CD14-positive monocyte (primary cell): ENCODE measurements around the gene B4GALNT4. TPM values are rescaled to one million over a fixed set of nuclear protein-coding genes. Genes with fewer than 3 reads are reported as not detected.
A peak's percentile ranks its signal among the peaks of the same experiment; 100 is the strongest.

Source experiments
- DNase-seq, 3 donors: peaks; one replicate each; pipeline ENCODE4 v3.0.0-alpha.2; 2011 to 2022
- H2AFZ ChIP-seq: 2 replicates; pipeline ENCODE4 v1.6.0; 2012; ENCODE audit warnings: mild to moderate bottlenecking, low read depth, low read length, inconsistent platforms; ENCODE audit not compliant: insufficient read depth, poor library complexity, severe bottlenecking
- H3K27ac ChIP-seq, 2 donors: 1 replicate in 1 of 2; 2 replicates in 1 of 2; pipeline ENCODE4 v1.5.1; 2012 to 2013; ENCODE audit warnings: low read length in 2 of 2, control low read depth in 1 of 2, inconsistent platforms in 1 of 2, low read depth in 1 of 2, mild to moderate bottlenecking in 1 of 2
- H3K27me3 ChIP-seq, 2 donors: one replicate each; pipeline versions ENCODE4 v1.6.0 to v1.6.1; 2011 to 2013; ENCODE audit warnings: low read length in 2 of 2; ENCODE audit not compliant: control insufficient read depth in 2 of 2, insufficient read depth in 2 of 2
- H3K36me3 ChIP-seq, 2 donors: replicated peaks in 1 of 2; 1 replicate in 1 of 2; 2 replicates in 1 of 2; pipeline versions ENCODE4 v1.5.1 to v1.6.1; 2012 to 2013; ENCODE audit warnings: low read length in 2 of 2, control low read depth in 1 of 2, inconsistent platforms in 1 of 2, mild to moderate bottlenecking in 1 of 2; ENCODE audit not compliant: insufficient read depth in 2 of 2, control insufficient read depth in 1 of 2
- H3K4me1 ChIP-seq, 2 donors: 1 replicate in 1 of 2; 2 replicates in 1 of 2; pipeline versions ENCODE4 v1.5.1 to v1.6.1; 2012 to 2013; ENCODE audit warnings: low read length in 2 of 2, control low read depth in 1 of 2, inconsistent platforms in 1 of 2, mild to moderate bottlenecking in 1 of 2, moderate library complexity in 1 of 2; ENCODE audit not compliant: insufficient read depth in 2 of 2, control insufficient read depth in 1 of 2
- H3K4me2 ChIP-seq: replicated peaks from 2 replicates; pipeline ENCODE3; 2012; ENCODE audit warnings: low read length, moderate library complexity, mild to moderate bottlenecking; ENCODE audit not compliant: poor library complexity, severe bottlenecking; ENCODE audit errors: extremely low read depth
- H3K4me3 ChIP-seq, 3 experiments: fragments of 200-600 bp in 1 of 3; sonication (generic) in 1 of 3; replicated peaks in 1 of 3; 1 replicate in 2 of 3; 2 replicates in 1 of 3; pipeline ENCODE4 v1.5.1; 2011 to 2013; ENCODE audit warnings: low read length in 3 of 3, mild to moderate bottlenecking in 3 of 3, control low read depth in 2 of 3, low read depth in 2 of 3, inconsistent platforms in 1 of 3, moderate library complexity in 1 of 3
- H3K79me2 ChIP-seq: 2 replicates; pipeline ENCODE4 v1.6.0; 2012; ENCODE audit warnings: mild to moderate bottlenecking, control low read depth, inconsistent platforms, low read length, moderate library complexity; ENCODE audit not compliant: insufficient read depth
- H3K9ac ChIP-seq: 2 replicates; pipeline ENCODE4 v1.6.0; 2017; ENCODE audit warnings: low read length, mild to moderate bottlenecking; ENCODE audit not compliant: insufficient read depth, poor library complexity, severe bottlenecking
- H3K9me3 ChIP-seq, 2 donors: replicated peaks in 1 of 2; 1 replicate in 1 of 2; 2 replicates in 1 of 2; pipeline versions ENCODE4 v1.5.1 to v1.6.1; 2012 to 2013; ENCODE audit warnings: low read length in 2 of 2, control low read depth in 1 of 2; ENCODE audit not compliant: control insufficient read depth in 1 of 2, insufficient read depth in 1 of 2
- H4K20me1 ChIP-seq: 2 replicates; pipeline ENCODE4 v1.6.0; 2012; ENCODE audit warnings: mild to moderate bottlenecking, low read length, control low read depth, moderate library complexity; ENCODE audit not compliant: insufficient read depth
- H3K27ac Mint-ChIP-seq, 7 donors: one replicate each; pipeline ENCODE4 v1.8.0; 2020; ENCODE audit warnings: mild to moderate bottlenecking in 7 of 7, mixed read lengths in 7 of 7, moderate library complexity in 6 of 7, inconsistent platforms in 2 of 7
- H3K27me3 Mint-ChIP-seq, 3 donors: one replicate each; pipeline ENCODE4 v1.8.0; 2021 to 2022; ENCODE audit warnings: low read depth in 3 of 3, mild to moderate bottlenecking in 3 of 3, mixed read lengths in 3 of 3, moderate library complexity in 3 of 3, inconsistent platforms in 1 of 3
- H3K36me3 Mint-ChIP-seq, 2 donors: one replicate each; pipeline ENCODE4 v1.8.0; 2020; ENCODE audit warnings: mixed read lengths in 2 of 2, inconsistent platforms in 1 of 2, mild to moderate bottlenecking in 1 of 2
- H3K4me1 Mint-ChIP-seq: one replicate; pipeline ENCODE4 v1.8.0; 2020; ENCODE audit warnings: mild to moderate bottlenecking, mixed read lengths
- H3K4me3 Mint-ChIP-seq, 2 donors: one replicate each; pipeline ENCODE4 v1.8.0; 2020; ENCODE audit warnings: mild to moderate bottlenecking in 2 of 2, mixed read lengths in 2 of 2, moderate library complexity in 1 of 2
- H3K9me3 Mint-ChIP-seq, 7 donors: one replicate each; pipeline ENCODE4 v1.8.0; 2020 to 2022; ENCODE audit warnings: mixed read lengths in 7 of 7, mild to moderate bottlenecking in 6 of 7, moderate library complexity in 6 of 7, inconsistent platforms in 2 of 7
- WGBS: methylation state at CpG from one replicate; pipeline ENCODE4 v1.1.5; 2013; ENCODE audit warnings: missing lambda C conversion rate; ENCODE audit not compliant: insufficient coverage; 5-methylcytosine and 5-hydroxymethylcytosine counted together
- intact Hi-C, 2 donors: fragments of 100-400 bp; cut with micrococcal nuclease; formaldehyde crosslinking; loops; one replicate each; pipeline versions ENCODE4 v1.15.0 to v1.15.1; 2023
- polyA plus RNA-seq, 3 donors: library from polyadenylated mRNA; depleted of rRNA in 1 of 3; unstranded in 2 of 3; stranded (reverse) in 1 of 3; fragments of 300-500 nt in 2 of 3; fragments of >200 nt in 1 of 3; fragmentation: Illumina TruSeq in 2 of 3; gene quantifications; 1 replicate in 2 of 3; 2 replicates in 1 of 3; pipeline ENCODE4 v1.2.3, GENCODE V29; 2012 to 2021
- TF ChIP-seq, protein P1 (sequence below): fragments of 200-600 bp; IDR thresholded peaks from one replicate; pipeline ENCODE4 v1.8.0; 2022; ENCODE audit warnings: antibody characterized with exemption, mild to moderate bottlenecking

Gene B4GALNT4
- polyA plus RNA-seq, 3 donors = not detected

DNA sequence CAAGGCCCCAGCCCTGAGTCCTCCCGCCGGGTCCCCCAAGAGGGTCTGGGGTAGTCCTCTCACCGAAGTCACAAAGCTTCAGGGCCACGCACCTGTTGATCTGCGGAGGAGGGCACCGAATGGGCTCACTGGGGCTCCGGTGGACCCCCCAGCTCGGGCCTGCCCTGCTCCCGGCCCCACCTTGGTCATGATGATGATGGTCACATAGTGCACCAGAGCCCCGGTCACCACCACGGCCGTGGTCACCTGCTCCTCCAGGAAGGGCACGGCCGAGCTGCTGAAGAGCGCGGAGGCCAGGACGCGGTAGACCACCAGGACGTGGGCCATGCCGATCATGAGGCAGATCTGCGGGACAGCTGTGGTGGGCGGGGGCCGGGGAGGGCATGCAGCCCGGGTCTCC lies 59.0 kb downstream of the B4GALNT4 start:
- H3K27ac Mint-ChIP-seq = no peak overlapping the region
- 94% methylated on average over 24 of the region's 24 CpGs for WGBS
- H3K9ac ChIP-seq = no peak overlapping the region
- H3K27me3 ChIP-seq = peaks cover 0 to 2% of the 10 kb centered on the region in 2 donors
- H3K79me2 ChIP-seq = no peaks in the 10 kb centered on the region
- peaks cover 8 to 24% (median 13%) of the 10 kb centered on the region in 7 donors for H3K9me3 Mint-ChIP-seq
- H3K4me2 ChIP-seq = no peak overlapping the region
- peaks cover 10 to 30% (median 21%) of the 10 kb centered on the region in 3 donors for H3K27me3 Mint-ChIP-seq
- TF ChIP-seq, protein P1, sequence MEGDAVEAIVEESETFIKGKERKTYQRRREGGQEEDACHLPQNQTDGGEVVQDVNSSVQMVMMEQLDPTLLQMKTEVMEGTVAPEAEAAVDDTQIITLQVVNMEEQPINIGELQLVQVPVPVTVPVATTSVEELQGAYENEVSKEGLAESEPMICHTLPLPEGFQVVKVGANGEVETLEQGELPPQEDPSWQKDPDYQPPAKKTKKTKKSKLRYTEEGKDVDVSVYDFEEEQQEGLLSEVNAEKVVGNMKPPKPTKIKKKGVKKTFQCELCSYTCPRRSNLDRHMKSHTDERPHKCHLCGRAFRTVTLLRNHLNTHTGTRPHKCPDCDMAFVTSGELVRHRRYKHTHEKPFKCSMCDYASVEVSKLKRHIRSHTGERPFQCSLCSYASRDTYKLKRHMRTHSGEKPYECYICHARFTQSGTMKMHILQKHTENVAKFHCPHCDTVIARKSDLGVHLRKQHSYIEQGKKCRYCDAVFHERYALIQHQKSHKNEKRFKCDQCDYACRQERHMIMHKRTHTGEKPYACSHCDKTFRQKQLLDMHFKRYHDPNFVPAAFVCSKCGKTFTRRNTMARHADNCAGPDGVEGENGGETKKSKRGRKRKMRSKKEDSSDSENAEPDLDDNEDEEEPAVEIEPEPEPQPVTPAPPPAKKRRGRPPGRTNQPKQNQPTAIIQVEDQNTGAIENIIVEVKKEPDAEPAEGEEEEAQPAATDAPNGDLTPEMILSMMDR = no peak
- no peak for DNase-seq
- H3K4me1 Mint-ChIP-seq = no peaks in the 10 kb centered on the region
- H3K27ac ChIP-seq = no peak overlapping the region
- H3K36me3 Mint-ChIP-seq = no peaks in the 10 kb centered on the region
- H3K4me3 ChIP-seq = no peak overlapping the region
- no peaks in the 10 kb centered on the region for H3K4me1 ChIP-seq
- intact Hi-C loops = no loop called here
- H3K36me3 ChIP-seq = no peaks in the 10 kb centered on the region
- no peaks in the 10 kb centered on the region for H3K9me3 ChIP-seq
- H4K20me1 ChIP-seq = no peaks in the 10 kb centered on the region
- no peak overlapping the region for H2AFZ ChIP-seq
- no peak overlapping the region for H3K4me3 Mint-ChIP-seq

DNA sequence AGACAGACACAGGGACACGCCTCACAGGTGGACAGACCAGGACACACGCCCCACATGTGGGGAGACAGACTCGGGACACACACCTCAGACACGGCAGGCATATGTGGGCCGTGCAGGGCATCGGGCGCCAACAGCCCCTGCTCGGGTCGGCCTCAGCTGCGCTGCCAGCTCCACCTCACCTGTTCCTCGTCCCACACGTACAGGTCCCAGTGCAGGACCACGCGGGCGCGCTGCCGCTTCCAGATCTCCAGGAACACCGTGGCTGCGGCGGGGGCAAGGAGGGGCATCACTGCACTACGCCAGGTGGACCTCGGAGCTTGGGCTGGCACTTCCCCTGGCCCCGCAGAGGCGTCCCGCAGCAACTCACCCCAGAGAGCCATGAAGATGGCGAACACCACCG lies 60.1 kb downstream of the B4GALNT4 start:
- H3K4me2 ChIP-seq = no peak overlapping the region
- no peaks in the 10 kb centered on the region for H3K4me1 Mint-ChIP-seq
- H3K27me3 Mint-ChIP-seq = peaks cover 10 to 22% (median 20%) of the 10 kb centered on the region in 3 donors
- H4K20me1 ChIP-seq = no peaks in the 10 kb centered on the region
- H3K9me3 Mint-ChIP-seq = peaks cover 8 to 21% (median 12%) of the 10 kb centered on the region in 7 donors
- intact Hi-C loops = no loop called here
- peak overlapping the region in 1 of 7 donors; percentile 10 for H3K27ac Mint-ChIP-seq
- no peaks in the 10 kb centered on the region for H3K36me3 Mint-ChIP-seq
- no peak overlapping the region for H3K4me3 ChIP-seq
- no peak overlapping the region for H2AFZ ChIP-seq
- no peaks in the 10 kb centered on the region for H3K79me2 ChIP-seq
- H3K4me1 ChIP-seq = no peaks in the 10 kb centered on the region
- H3K4me3 Mint-ChIP-seq = no peak overlapping the region
- no peaks in the 10 kb centered on the region for H3K36me3 ChIP-seq
- DNase-seq = no peak
- TF ChIP-seq, protein P1 = no peak
- H3K27me3 ChIP-seq = no peaks in the 10 kb centered on the region
- H3K9me3 ChIP-seq = no peaks in the 10 kb centered on the region
- no peak overlapping the region for H3K27ac ChIP-seq
- no peak overlapping the region for H3K9ac ChIP-seq
- WGBS = 92% methylated on average over 26 of the region's 27 CpGs
